Activated CD4-positive, alpha-beta memory T cell treated with anti-CD3 and anti-CD28 coated beads for 36 hours (primary cell): Measurements from ENCODE around the gene SAMD5. TPM values are rescaled to one million over a fixed set of nuclear protein-coding genes. Genes with fewer than 3 reads are reported as not detected.

Source experiments
- CTCF ChIA-PET: fragments of 350-600 bp; sonication (Branson Sonifier 250); formaldehyde crosslinking; loops from one replicate; lab custom pipeline; 2021; ENCODE audit warnings: antibody characterized with exemption, inconsistent platforms; lab: Charles Lee
- POLR2A ChIA-PET: fragments of 350-600 bp; sonication (Branson Sonifier 250); formaldehyde crosslinking; loops from one replicate; lab custom pipeline; 2021; ENCODE audit warnings: antibody characterized with exemption; lab: Charles Lee
- DNase-seq: peaks from one replicate; pipeline ENCODE4 v3.0.0-alpha.2; 2020
- H3K27ac Mint-ChIP-seq: one replicate; pipeline ENCODE4 v1.8.0; 2021; ENCODE audit warnings: mixed read lengths
- H3K27me3 Mint-ChIP-seq: one replicate; pipeline ENCODE4 v1.8.0; 2021; ENCODE audit warnings: mixed read lengths
- H3K36me3 Mint-ChIP-seq: one replicate; pipeline ENCODE4 v1.8.0; 2021; ENCODE audit warnings: mixed read lengths
- H3K4me1 Mint-ChIP-seq: one replicate; pipeline ENCODE4 v1.8.0; 2021; ENCODE audit warnings: low read depth, mixed read lengths
- H3K4me3 Mint-ChIP-seq: one replicate; pipeline ENCODE4 v1.8.0; 2021; ENCODE audit warnings: mild to moderate bottlenecking, mixed read lengths
- H3K9me3 Mint-ChIP-seq: one replicate; pipeline ENCODE4 v1.8.0; 2021; ENCODE audit warnings: mixed read lengths
- intact Hi-C: fragments of 100-400 bp; cut with micrococcal nuclease; formaldehyde crosslinking; loops from one replicate; pipeline ENCODE4 v1.15.1; 2023
- total RNA-seq, 2 experiments: library from RNA; stranded (reverse); gene quantifications; one replicate each; pipeline ENCODE4 v1.2.3, GENCODE V29; 2021

The SAMD5 gene
- total RNA-seq, 2 experiments from 2014 or later = 0.02 to 0.12 TPM

- no peaks in the 10 kb centered on the region for H3K36me3 Mint-ChIP-seq
- POLR2A ChIA-PET = no interaction called here
- no peak overlapping the region for H3K27ac Mint-ChIP-seq
- intact Hi-C loops = loop anchor here (1.0 to 5.0 kb wide), 5 partner anchors 639 to 955 kb away; no protein-coding TSS in a partner anchor
- H3K4me1 Mint-ChIP-seq = peaks cover 17% of the 10 kb centered on the region
- peaks cover 57% of the 10 kb centered on the region for H3K27me3 Mint-ChIP-seq
- peak; percentile 13 for DNase-seq
- H3K9me3 Mint-ChIP-seq = no peaks in the 10 kb centered on the region
- H3K4me3 Mint-ChIP-seq = peak overlapping the region; percentile 58
- CTCF ChIA-PET = interaction anchor here (0.7 to 1.5 kb wide), 16 partner anchors 9 to 957 kb away, joined by 3 to 24 read pairs (median 3); no protein-coding TSS in a partner anchor
These were observed 1.1 kb upstream of the SAMD5 start for GRCh38 chr6:147507162-147508041.

GRCh38 chr6:147508866-147509608 is 547 bp downstream of the SAMD5 start:
- no peaks in the 10 kb centered on the region for H3K36me3 Mint-ChIP-seq
- peak overlapping the region; percentile 63 for H3K4me3 Mint-ChIP-seq
- H3K27me3 Mint-ChIP-seq = peaks cover 51% of the 10 kb centered on the region
- intact Hi-C loops = loop anchor here (5.0 kb wide), 3 partner anchors 652 to 953 kb away; no protein-coding TSS in a partner anchor
- no peak for DNase-seq
- H3K4me1 Mint-ChIP-seq = peaks cover 17% of the 10 kb centered on the region
- ChIA-PET CTCF (interaction anchor here (1.0 to 1.5 kb wide), 2 partner anchors 636 to 659 kb away, joined by 3 read pairs; no protein-coding TSS in a partner anchor), POLR2A (no interaction called here)
- no peaks in the 10 kb centered on the region for H3K9me3 Mint-ChIP-seq
- no peak overlapping the region for H3K27ac Mint-ChIP-seq

- H3K27ac Mint-ChIP-seq = no peak overlapping the region
- CTCF ChIA-PET = no interaction called here
- no peaks in the 10 kb centered on the region for H3K9me3 Mint-ChIP-seq
- intact Hi-C loops = loop anchor here (5.0 kb wide), 3 partner anchors 653 to 952 kb away; no protein-coding TSS in a partner anchor
- H3K36me3 Mint-ChIP-seq = no peaks in the 10 kb centered on the region
- H3K27me3 Mint-ChIP-seq = peaks cover 47% of the 10 kb centered on the region
- H3K4me1 Mint-ChIP-seq = peaks cover 17% of the 10 kb centered on the region
- POLR2A ChIA-PET = no interaction called here
- H3K4me3 Mint-ChIP-seq = peak overlapping the region; percentile 24
- no peak for DNase-seq
These were observed 1.4 kb downstream of the SAMD5 start for GRCh38 chr6:147509891-147510290.

- DNase-seq = no peak
- no peaks in the 10 kb centered on the region for H3K9me3 Mint-ChIP-seq
- H3K36me3 Mint-ChIP-seq = no peaks in the 10 kb centered on the region
- no peak overlapping the region for H3K4me3 Mint-ChIP-seq
- H3K4me1 Mint-ChIP-seq = peaks cover 17% of the 10 kb centered on the region
- ChIA-PET CTCF (no interaction called here), POLR2A (no interaction called here)
- H3K27me3 Mint-ChIP-seq = peaks cover 42% of the 10 kb centered on the region
- intact Hi-C loops = no loop called here
- H3K27ac Mint-ChIP-seq = no peak overlapping the region
These were observed 2.6 kb downstream of the SAMD5 start for GRCh38 chr6:147510929-147511590.

- no peaks in the 10 kb centered on the region for H3K36me3 Mint-ChIP-seq
- no peak overlapping the region for H3K27ac Mint-ChIP-seq
- no peak overlapping the region for H3K4me3 Mint-ChIP-seq
- H3K9me3 Mint-ChIP-seq = no peaks in the 10 kb centered on the region
- intact Hi-C loops = no loop called here
- CTCF ChIA-PET = no interaction called here
- H3K4me1 Mint-ChIP-seq = no peaks in the 10 kb centered on the region
- H3K27me3 Mint-ChIP-seq = peaks cover 19% of the 10 kb centered on the region
- POLR2A ChIA-PET = no interaction called here
- DNase-seq = no peak
These were observed 6.3 kb downstream of the SAMD5 start for GRCh38 chr6:147514831-147515230.

GRCh38 chr6:147515327-147515726 is 6.8 kb downstream of the SAMD5 start:
- POLR2A ChIA-PET = no interaction called here
- peaks cover 14% of the 10 kb centered on the region for H3K27me3 Mint-ChIP-seq
- H3K9me3 Mint-ChIP-seq = no peaks in the 10 kb centered on the region
- CTCF ChIA-PET = no interaction called here
- H3K4me3 Mint-ChIP-seq = no peak overlapping the region
- H3K36me3 Mint-ChIP-seq = no peaks in the 10 kb centered on the region
- no peak for DNase-seq
- H3K27ac Mint-ChIP-seq = no peak overlapping the region
- intact Hi-C loops = no loop called here
- H3K4me1 Mint-ChIP-seq = no peaks in the 10 kb centered on the region

- POLR2A ChIA-PET = no interaction called here
- Mint-ChIP-seq H3K4me3 (no peak overlapping the region), H3K36me3 (no peaks in the 10 kb centered on the region), H3K27me3 (peaks cover 20% of the 10 kb centered on the region), H3K27ac (no peak overlapping the region), H3K4me1 (no peaks in the 10 kb centered on the region), H3K9me3 (no peaks in the 10 kb centered on the region)
- intact Hi-C loops = no loop called here
- CTCF ChIA-PET = no interaction called here
- DNase-seq = no peak
These were observed 14.1 kb downstream of the SAMD5 start for GRCh38 chr6:147522597-147522996.

GRCh38 chr6:147525519-147526209 is 17.2 kb downstream of the SAMD5 start:
- DNase-seq = no peak
- ChIA-PET CTCF (no interaction called here), POLR2A (no interaction called here)

GRCh38 chr6:147527197-147527596 is 18.7 kb downstream of the SAMD5 start:
- intact Hi-C loops = no loop called here
- H3K4me1 Mint-ChIP-seq = peaks cover 12% of the 10 kb centered on the region
- POLR2A ChIA-PET = no interaction called here
- H3K27ac Mint-ChIP-seq = no peak overlapping the region
- H3K27me3 Mint-ChIP-seq = peaks cover 26% of the 10 kb centered on the region
- no peak overlapping the region for H3K4me3 Mint-ChIP-seq
- CTCF ChIA-PET = no interaction called here
- no peaks in the 10 kb centered on the region for H3K36me3 Mint-ChIP-seq
- no peaks in the 10 kb centered on the region for H3K9me3 Mint-ChIP-seq
- DNase-seq = no peak

More at GRCh38 chr6:147525519-147526209, 17.2 kb downstream of the SAMD5 start:
- Mint-ChIP-seq H3K27ac (no peak overlapping the region), H3K27me3 (peaks cover 23% of the 10 kb centered on the region), H3K4me3 (no peak overlapping the region), H3K4me1 (peaks cover 8% of the 10 kb centered on the region), H3K36me3 (no peaks in the 10 kb centered on the region), H3K9me3 (no peaks in the 10 kb centered on the region)
- intact Hi-C loops = no loop called here

GRCh38 chr6:147528511-147529145 is 20.1 kb downstream of the SAMD5 start:
- intact Hi-C loops = no loop called here
- H3K27me3 Mint-ChIP-seq = peaks cover 28% of the 10 kb centered on the region
- H3K9me3 Mint-ChIP-seq = no peaks in the 10 kb centered on the region
- H3K36me3 Mint-ChIP-seq = no peaks in the 10 kb centered on the region
- no peak for DNase-seq
- POLR2A ChIA-PET = no interaction called here
- CTCF ChIA-PET = no interaction called here
- H3K4me1 Mint-ChIP-seq = peaks cover 12% of the 10 kb centered on the region
- H3K4me3 Mint-ChIP-seq = no peak overlapping the region
- no peak overlapping the region for H3K27ac Mint-ChIP-seq
